GM21526 (cell line): ENCODE measurements around the gene OR5M3.

Experiments
- ATAC-seq: cut with Tn5 transposase; IDR thresholded peaks from one replicate; pipeline ENCODE4 v1.9.1; 2021; ENCODE audit warnings: moderate library complexity; ENCODE audit not compliant: unreplicated experiment, low FRiP score

The OR5M3 gene

GRCh38 chr11:56473252-56473651, at the start of gene OR5M3:
TSS of gene OR5M3 (minus strand) at chr11:56473352. CDS start at chr11:56470497, 2,855 bp downstream.
- ATAC-seq, result no peak

- ATAC-seq, result no peak
Measured at GRCh38 chr11:56522008-56522407, 48.9 kb upstream of the OR5M3 start.

DNA sequence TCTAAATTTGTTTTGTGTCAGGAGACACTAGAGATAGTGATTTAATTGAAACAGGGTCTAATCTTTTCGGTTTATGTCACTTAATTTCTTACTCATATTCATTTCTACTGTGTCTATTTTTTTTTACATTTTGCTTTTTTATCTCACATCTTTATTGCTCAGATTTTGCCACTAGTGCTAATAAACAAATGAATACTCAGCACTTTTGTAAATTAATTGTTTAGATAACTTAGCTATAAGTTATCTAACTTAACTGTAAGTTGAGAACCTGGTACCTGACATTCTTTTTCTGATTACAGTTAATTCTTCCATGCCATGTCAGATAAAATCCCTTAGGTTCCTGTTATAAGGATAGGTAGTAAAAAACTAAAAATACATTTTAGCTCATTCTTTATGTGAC, 40.1 kb upstream of the OR5M3 start:
- ATAC-seq, result no peak

- ATAC-seq, result no peak
Measured at GRCh38 chr11:56509439-56509838, 36.3 kb upstream of the OR5M3 start.

DNA sequence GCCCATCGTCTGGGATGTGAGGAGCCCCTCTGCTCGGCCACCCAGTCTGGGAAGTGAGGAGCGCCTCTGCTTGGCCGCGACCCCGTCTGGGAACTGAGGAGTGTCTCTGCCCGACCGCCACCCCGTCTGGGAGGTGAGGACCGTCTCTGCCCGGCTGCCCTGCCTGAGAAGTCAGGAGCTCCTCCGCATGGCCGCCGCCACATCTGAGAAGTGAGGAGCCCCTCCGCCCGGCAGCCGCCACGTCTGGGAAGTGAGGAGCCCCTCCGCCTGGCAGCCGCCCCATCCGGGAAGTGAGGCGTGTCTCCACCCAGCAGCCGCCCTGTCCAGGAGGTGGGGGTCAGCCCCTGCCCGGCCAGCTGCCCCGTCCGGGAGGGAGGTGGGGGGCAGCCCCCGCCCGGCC, 23.9 kb upstream of the OR5M3 start:
- ATAC-seq, result no peak

DNA sequence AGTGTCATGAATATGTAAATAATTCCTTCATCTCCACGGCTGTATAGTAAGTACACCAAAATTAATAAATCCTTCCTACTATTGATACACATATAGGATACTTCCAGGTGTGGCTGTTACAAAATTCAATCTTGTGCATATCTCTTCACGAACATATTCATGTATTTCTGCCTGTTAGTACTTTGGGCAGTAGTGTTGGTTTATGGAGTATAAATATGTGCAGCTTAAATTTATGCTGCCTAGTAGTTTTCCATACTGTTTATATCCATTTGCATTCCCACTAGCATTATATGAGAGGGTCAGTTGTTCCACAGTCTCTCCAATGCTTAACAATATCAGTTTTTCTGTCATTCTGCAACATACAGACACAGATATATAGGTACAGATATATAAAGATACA, 22.0 kb upstream of the OR5M3 start:
- ATAC-seq, result no peak

DNA sequence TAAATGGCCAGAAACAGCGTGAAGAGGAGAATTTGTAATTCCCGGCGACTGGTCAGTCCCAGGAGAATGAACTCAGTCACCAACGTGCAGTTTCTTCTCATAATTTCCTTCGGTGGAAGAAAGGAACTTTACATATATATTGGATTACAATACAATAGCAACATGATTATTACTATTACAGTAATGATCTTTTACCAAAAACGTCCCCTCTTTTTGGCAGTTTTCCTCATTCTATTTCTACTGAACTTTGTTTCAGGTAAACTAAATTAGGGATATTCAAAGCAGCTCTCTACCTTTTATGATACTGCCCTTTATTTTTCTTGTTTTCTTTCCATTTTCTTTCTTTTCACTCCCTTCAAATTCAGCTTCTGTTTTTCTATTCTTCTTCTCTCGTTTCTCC, 18.1 kb upstream of the OR5M3 start, which contains the start of gene OR5M8:
Gene OR5M8 (minus strand): TSS at position 101 of the 400 bp plus-strand sequence. CDS start 0 bp downstream, at position 101.
- no peak for ATAC-seq

- ATAC-seq, result no peak
Measured at GRCh38 chr11:56486801-56487200, 13.6 kb upstream of the OR5M3 start.

DNA sequence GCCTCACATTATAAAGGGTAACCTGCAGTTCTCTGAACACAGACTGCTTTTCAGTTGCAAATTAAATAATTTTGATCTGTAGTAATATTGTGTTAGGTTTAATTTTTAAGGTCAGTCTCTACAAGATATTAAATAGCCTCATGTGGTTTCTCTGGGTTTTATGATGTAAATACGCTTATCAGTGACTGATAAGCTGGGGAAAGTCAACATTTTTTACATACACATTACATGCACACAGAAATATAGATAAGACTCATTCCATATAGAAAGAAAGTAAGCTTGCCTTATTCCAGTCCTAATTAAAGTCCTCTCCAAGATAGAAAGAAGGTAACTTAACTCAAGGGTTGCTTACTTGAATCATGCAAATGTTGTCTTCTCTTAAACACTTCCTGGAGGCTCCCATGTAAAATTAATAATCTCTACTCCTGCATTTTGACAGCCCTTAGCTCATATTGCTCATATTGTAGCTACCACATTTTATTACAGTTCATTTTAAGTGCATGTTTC, 1.6 kb upstream of the OR5M3 start:
- no peak for ATAC-seq

DNA sequence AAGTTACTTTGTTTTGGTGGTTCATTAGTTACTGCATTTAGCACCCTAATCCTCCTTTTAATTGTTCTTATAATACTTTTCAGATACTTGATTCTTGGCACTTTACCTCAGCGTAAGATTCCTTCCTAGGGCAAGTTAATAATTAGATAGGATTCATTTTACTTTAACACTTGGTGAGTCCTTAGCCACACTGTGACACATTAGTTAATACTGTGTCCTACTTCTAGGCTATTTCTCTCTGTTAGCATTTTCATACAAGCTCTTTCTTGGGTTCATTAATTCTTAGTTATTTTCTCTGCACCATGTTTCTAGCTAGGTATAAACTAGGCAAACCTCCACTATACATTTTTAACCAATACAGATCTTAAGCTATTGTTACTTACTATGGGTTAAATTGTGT, 16.1 kb downstream of the OR5M3 start:
- ATAC-seq, result no peak

- ATAC-seq, result no peak
Measured at GRCh38 chr11:56453521-56453920, 19.6 kb downstream of the OR5M3 start.
